HEK293 (cell line): ENCODE results near the gene ZNF446.

Source experiments
- ATF2 ChIP-seq: fragments of 450-650 bp; formaldehyde crosslinking; IDR thresholded peaks from 2 replicates; pipeline ENCODE4 v1.5.1; 2016; ENCODE audit warnings: missing biosample characterization, missing genetic modification characterization, low read depth
- YY1 ChIP-seq: fragments of 450-650 bp; formaldehyde crosslinking; IDR thresholded peaks from 2 replicates; pipeline ENCODE4 v1.5.1; 2018; ENCODE audit warnings: missing biosample characterization, missing genetic modification characterization
- ZBTB8A ChIP-seq: fragments of 450-650 bp; formaldehyde crosslinking; IDR thresholded peaks from 2 replicates; pipeline ENCODE4 v1.5.1; 2016; ENCODE audit warnings: missing biosample characterization, missing genetic modification characterization
- ZNF184 ChIP-seq: fragments of 450-650 bp; IDR thresholded peaks from 2 replicates; pipeline ENCODE4 v1.5.1; 2018; ENCODE audit warnings: missing biosample characterization, mild to moderate bottlenecking, missing genetic modification characterization
- ZNF274 ChIP-seq, 2 experiments: fragments of 200-500 bp in 1 of 2; fragments of 450-650 bp in 1 of 2; sonication (Bioruptor generic) in 1 of 2; formaldehyde crosslinking in 1 of 2; IDR thresholded peaks; 2 replicates each; pipeline versions ENCODE4 v1.5.1 to v1.6.1; 2014 to 2016; ENCODE audit warnings: borderline replicate concordance in 1 of 2, inconsistent platforms in 1 of 2, low read length in 1 of 2, missing biosample characterization in 1 of 2, missing genetic modification characterization in 1 of 2
- ZNF302 ChIP-seq: fragments of 450-650 bp; formaldehyde crosslinking; IDR thresholded peaks from 2 replicates; pipeline ENCODE4 v1.5.1; 2016; ENCODE audit warnings: missing biosample characterization, missing genetic modification characterization, low read depth
- ZNF514 ChIP-seq: fragments of 450-650 bp; formaldehyde crosslinking; IDR thresholded peaks from 2 replicates; pipeline ENCODE4 v1.5.1; 2016; ENCODE audit warnings: missing biosample characterization, missing genetic modification characterization
- TF ChIP-seq, protein P1 (sequence below): fragments of 450-650 bp; formaldehyde crosslinking; IDR thresholded peaks from 2 replicates; pipeline ENCODE4 v1.5.1; 2016; ENCODE audit warnings: missing biosample characterization, missing genetic modification characterization

GRCh38 chr19:58516964-58517833 is 41.0 kb downstream of the ZNF446 start:
- TF ChIP-seq, protein P1, sequence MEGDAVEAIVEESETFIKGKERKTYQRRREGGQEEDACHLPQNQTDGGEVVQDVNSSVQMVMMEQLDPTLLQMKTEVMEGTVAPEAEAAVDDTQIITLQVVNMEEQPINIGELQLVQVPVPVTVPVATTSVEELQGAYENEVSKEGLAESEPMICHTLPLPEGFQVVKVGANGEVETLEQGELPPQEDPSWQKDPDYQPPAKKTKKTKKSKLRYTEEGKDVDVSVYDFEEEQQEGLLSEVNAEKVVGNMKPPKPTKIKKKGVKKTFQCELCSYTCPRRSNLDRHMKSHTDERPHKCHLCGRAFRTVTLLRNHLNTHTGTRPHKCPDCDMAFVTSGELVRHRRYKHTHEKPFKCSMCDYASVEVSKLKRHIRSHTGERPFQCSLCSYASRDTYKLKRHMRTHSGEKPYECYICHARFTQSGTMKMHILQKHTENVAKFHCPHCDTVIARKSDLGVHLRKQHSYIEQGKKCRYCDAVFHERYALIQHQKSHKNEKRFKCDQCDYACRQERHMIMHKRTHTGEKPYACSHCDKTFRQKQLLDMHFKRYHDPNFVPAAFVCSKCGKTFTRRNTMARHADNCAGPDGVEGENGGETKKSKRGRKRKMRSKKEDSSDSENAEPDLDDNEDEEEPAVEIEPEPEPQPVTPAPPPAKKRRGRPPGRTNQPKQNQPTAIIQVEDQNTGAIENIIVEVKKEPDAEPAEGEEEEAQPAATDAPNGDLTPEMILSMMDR (tag by site-specific recombination): no peak
- TF ChIP-seq ZNF302 (tag by site-specific recombination) (no peak), ZNF274 (IDR thresholded peaks at IDR 0.05; ENCODE audit: low read length) (no peak), ZNF274 (tag by site-specific recombination; IDR thresholded peaks at IDR 0.05; ENCODE audit: borderline replicate concordance) (no peak), YY1 (tag by site-specific recombination) (no peak), ZNF514 (tag by site-specific recombination) (no peak), ATF2 (tag by site-specific recombination) (no peak), ZBTB8A (tag by site-specific recombination) (no peak), ZNF184 (no peak)
